ENCODE measurements around the gene SHC2.
A peak's percentile ranks its signal among the peaks of the same experiment; 100 is the strongest.
"Not testable (repeated sequence)": the region's sequence is repeated elsewhere in the genome, so short reads cannot be mapped to it uniquely, and the experiment has no call there.

Gene SHC2

DNA sequence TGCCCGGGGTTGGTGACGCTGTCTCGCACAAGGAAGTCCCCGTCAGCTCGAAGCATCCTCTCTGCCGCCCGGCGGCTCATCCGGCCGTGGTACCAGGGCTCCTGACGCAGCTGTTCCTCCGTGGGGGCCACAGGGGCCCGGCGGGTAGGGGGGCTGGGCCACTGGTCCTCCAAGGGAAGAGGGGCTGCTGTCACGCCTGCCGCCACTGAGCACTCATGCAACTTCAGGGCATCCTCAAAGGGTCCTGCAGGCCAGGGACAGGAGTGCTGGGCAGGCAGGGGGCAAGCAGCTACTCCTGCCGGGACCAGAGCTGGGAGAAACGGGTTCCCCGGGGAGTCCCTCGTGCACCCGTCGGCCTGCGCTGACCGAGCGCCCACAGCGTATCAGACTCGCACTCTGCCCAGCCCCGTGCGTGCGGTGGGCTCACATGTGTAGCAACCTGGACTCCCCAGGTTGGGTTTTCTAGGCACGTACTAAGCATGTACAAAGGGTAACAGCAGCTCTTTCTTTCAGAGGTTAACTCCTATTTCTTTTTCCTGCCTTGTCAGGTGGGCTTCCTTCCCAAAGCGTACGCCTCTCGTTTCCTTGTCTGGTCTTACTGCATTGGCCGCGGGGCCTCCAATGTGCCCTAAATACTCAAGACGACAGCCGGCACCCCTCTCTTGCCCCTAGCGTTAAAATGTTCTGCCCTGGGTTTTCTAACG, 38.5 kb downstream of the SHC2 start:
- DNase-seq, result no peak

DNA sequence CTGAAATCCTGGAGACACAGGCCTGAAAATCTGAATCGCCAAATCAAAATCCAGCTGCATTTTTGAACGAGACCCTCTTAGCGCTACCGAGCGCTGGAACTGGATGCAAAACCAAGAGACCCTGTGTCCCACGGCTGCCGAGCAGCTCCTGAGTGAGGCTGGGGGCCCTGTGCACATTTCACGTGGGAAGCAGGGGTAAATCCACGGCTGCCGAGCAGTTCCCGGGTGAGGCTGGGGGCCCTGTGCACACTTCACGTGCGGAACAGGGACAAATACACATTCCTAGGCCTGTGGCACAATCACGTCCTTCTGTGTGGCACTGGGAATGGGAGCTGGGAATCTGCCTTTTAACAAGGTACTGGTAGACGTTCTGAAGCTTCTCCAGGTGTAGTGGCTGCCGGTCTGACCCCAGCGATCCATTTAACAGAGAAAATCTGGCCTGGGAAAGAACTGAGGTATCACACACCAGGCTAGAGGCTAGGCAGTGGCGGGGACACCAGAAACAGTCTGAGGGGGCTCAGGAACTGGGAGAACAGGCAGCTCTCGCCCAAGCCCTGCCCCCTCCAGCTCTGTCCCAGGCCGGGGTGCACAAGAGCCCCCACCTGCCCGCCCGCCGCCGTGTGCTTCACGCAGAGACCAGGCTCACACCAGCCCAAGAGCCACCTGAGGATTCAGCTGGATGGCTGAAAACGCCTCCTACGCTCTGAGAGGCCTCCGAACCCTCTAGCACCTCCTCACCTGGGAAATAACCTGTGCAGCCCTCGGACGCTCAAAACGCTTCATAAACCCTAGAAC, 40.9 kb downstream of the SHC2 start:
- no peak for DNase-seq

GRCh38 chr19:418761-419671, 41.8 kb downstream of the SHC2 start:
- no peak for DNase-seq

GRCh38 chr19:416416-416815, 44.4 kb downstream of the SHC2 start:
- DNase-seq, result no peak

DNA sequence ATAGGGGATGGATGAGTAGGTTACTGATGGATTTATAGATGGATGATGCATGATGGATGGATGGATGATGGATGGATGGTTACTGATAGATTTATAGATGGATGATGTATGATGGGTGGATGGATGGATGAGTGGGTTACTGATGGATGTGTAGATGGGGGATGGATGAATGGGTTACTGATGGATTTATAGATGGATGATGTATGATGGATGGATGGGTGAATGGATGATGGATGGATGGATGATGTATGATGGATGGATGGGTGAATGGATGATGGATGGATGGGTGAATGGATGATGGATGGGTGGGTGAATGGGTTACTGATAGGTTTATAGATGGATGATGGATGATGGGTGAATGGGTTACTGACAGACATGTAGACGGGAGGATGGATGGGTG, 45.5 kb downstream of the SHC2 start:
- no peak for DNase-seq

GRCh38 chr19:413756-414420, 46.9 kb downstream of the SHC2 start:
- no peak for DNase-seq

GRCh38 chr19:412356-413355, 48.2 kb downstream of the SHC2 start:
- DNase-seq, result no peak

DNA sequence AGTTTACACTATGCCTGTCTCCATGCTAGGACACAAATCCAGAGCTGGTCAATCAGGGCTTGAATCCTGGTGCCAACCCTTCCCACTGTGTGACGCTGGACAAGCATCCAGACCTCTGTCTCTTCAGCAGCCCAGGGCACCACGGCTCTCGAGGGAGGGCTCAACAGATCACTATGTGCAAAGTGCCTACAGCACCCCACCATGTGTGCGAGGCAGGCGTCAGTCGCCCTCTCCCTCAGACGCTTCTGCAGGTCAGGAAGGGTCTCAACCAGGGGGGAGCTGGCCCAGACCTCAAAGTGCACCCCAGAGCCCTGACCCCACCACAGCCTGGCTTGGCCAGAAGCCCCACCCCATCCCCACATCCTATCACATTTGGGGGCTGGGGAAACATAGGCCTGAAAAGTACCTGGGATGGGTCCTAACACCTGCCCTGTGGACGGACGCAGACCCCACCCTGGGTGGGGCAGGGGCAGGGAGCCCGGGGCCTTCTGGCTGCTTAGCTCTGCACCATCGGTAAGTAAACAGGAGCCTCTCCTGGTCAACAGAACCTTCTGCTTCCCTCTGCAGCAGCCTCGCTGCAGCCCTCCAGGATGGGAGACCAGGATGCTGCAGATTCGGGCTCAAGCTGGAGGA, 49.0 kb downstream of the SHC2 start:
- no peak for DNase-seq

DNA sequence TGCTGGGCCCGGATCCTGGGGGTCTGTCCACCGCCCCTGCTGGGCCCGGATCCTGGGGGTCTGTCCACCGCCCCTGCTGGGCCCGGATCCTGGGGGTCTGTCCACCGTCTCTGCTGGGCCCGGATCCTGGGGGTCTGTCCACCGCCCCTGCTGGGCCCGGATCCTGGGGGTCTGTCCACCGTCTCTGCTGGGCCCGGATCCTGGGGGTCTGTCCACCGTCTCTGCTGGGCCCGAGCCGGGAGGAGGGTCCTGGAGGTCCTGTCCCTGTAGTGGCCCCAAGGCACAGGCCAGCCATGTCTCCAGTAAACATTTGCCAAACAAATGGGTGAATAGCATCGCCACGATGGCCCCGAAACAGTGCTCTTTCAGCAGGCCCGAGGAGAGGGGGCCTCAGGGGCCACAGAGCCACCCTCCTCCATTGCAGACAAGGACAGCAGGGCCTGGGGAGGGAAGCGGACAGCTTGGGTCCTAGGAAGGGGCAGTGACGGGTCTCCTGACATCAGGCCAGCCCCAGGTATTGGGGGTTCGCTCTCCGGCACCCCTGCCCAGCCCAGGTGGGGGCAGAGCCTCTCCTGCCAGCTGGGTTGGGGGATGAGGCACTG, 49.6 kb downstream of the SHC2 start:
- DNase-seq, result not testable (repeated sequence)

GRCh38 chr19:410243-410781, 50.5 kb downstream of the SHC2 start:
- DNase-seq, result no peak

GRCh38 chr19:409516-410242, 51.2 kb downstream of the SHC2 start:
- no peak for DNase-seq

DNA sequence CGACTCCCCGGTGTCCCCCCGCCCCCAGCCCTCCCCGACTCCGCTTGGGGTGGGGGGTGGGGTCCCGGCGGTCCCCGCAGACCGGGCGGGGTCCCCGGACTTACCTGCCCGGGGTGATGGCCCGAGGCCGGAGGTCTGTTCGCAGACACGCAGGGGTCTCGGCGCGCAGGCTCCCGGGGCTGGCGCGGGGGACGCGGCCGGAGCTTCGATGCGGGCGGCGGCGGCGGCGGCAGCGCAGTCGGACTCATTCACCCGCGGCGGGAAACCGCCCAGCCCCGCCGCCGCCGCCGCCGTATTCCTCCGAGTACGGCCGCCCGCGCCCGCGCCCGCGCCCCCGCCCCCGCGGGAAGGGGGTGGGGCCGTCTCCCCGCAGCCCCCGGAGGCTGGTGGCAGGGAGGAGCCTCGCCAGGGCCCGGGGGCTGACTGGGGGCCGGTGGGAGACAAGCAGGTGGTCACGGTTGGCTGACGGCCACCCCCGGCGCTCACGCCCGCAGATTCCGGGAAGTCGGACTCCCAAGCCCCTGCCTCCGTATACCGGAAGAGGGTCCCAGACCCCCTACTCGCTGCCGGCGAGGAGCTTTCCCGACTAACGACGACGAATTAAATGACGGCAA, 51.8 kb downstream of the SHC2 start, which contains the start of gene C2CD4C:
Gene C2CD4C (minus strand): TSS at position 246 of the 614 bp plus-strand sequence. CDS start 786 bp downstream, outside the sequence.
- peak; percentile 5 for DNase-seq

GRCh38 chr19:408441-408901, 52.4 kb downstream of the SHC2 start:
- no peak for DNase-seq

GRCh38 chr19:407511-408440, 53.1 kb downstream of the SHC2 start:
- no peak for DNase-seq

GRCh38 chr19:406971-407510, 53.8 kb downstream of the SHC2 start:
- no peak for DNase-seq

DNA sequence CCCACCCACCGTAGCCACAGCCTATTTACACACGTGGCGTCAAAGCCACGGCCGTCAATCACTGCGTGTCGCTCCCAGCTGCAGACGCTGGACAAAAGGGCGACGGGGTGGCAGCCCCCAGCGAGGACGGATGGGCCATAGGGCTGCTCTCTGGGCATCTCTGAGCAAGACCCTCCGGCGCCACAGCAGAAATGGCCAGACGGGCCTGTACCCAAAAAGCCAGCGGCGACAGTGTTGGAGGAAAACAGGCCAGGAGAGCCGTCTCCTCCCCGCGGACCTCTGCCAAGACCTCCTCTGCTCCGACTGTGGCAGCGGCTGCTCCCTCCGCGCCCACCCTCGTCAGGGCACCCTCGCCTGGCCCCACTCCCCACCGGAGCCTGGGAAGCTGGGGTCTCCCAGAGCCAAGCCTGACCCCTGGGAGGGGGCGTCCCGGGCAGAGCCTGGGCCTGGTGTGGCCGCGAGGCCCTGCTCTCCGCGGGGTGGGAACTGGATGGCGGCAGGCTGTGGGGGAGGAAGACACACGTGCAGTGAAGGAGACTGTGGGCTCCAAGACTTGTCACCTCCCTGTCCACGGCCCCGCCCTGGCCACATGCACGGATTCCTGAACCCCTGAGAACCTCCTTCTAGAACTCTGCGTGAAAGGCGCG, 54.6 kb downstream of the SHC2 start:
- no peak for DNase-seq
